Measurements from ENCODE around the gene ATG13. TPM values are rescaled to one million over a fixed set of nuclear protein-coding genes. Genes with fewer than 3 reads are reported as not detected.

ATG13 gene
- total RNA-seq, 1 experiment from 2014 or later: 112 TPM

DNA sequence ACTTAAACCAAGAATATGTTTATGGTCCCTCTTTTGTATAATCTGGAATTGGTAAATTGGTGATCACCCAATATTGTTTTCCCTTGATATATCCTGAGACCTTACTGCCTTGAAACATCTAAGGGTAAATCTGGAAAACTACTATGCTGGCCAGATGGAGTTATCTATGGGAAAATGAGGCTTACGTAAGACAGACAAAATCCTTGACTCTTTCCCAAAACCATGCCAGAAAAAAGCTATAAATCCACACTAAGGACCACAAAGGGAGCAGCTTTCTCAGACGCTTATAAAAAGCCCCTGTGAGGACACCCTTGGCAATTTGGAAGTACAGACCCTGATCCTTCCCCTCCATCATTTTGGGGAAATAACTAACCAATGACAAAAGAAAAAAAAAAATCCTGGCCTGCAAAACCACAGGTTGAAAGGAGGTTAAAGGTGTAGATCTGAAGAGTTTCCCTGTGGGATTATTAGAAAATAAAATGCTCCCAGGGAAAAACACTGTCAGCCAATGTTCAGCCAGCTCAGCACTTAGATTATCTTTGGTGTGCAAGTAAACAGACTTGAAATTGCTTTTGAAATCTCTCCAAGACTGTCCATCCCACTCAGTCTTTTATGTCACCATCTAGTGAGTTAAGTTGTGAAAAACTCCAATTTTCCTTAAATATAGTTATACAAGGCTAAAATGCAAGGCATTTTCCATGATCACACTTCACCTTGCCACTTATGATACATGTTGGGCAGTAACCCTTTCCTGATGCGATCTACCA is 17.0 kb upstream of the ATG13 start:
- in situ Hi-C loops (cut with HindIII; ENCODE audit: low pct_unique_long_range_greater_than_20kb, low sequenced_read_pairs): no loop called here
- no peak for DNase-seq (ENCODE audit: low read depth, low spot score)

DNA sequence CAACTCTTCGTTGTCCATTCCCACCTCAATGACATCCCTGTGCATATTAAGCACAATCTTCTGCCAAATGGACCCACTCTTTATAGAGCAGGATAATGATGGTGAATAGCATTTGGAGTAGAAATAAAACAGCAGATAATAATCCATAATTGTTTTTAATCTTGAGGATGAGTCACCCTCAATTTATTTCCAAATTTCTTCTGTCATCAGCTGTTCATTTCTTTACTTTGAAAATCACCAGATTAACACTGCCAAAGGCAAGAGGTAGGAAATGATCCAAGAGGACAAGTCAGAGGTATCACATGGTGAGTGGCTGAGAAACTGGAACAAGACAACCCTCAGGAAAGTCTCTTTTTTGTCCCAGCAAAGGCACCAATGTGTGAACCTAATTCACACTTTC is 16.2 kb upstream of the ATG13 start:
- in situ Hi-C loops (cut with HindIII; ENCODE audit: low pct_unique_long_range_greater_than_20kb, low sequenced_read_pairs): no loop called here
- no peak for DNase-seq (ENCODE audit: low read depth, low spot score)

DNA sequence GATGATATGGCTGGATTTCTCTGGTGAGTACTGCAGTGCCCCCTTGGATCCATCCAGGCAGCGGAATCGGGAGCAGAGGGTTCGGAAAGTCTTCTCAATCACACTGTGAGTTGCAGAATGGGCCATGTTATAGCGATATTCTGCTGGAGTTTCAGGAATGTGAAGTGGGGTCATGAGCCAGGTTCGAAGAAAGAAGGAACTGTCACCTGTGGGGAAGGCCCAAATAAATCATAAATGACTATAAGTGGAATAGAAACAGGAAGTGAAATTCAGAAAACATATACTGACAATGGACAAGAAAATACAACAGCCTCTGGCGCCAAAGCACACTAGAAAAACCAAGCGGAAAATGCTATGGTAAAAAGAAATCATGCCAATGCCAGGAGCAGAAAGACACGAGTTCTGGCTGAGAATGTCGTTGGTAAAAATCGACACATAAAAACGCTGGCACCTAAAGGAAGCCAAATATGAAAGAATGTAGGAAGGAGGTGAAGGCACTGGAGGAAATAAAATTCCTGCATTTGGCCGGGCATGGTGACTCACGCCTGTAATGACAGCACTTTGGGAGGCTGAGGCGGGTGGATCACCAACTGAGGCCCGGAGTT is 13.5 kb upstream of the ATG13 start:
- DNase-seq (ENCODE audit: low read depth, low spot score): no peak
- in situ Hi-C loops (cut with HindIII; ENCODE audit: low pct_unique_long_range_greater_than_20kb, low sequenced_read_pairs): no loop called here

DNA sequence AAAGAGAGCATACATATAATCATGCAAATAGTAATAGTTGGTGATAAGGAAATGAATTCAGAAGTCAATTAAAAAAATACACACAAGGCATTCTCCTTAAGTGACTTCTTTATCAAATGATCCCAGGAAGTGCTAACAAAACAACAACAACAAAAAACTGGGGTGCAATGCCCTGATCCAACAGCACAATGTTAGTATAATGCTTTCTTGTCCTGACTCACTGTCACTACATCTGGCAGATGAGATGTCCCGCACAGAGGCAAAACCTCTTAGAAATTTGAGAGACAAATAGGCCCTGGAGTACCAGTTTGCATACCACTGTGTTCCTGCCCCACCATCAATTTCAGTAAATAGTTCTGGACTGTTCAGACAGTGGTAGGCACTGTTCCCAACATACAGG is 12.6 kb upstream of the ATG13 start:
- no peak for DNase-seq (ENCODE audit: low read depth, low spot score)
- in situ Hi-C loops (cut with HindIII; ENCODE audit: low pct_unique_long_range_greater_than_20kb, low sequenced_read_pairs): no loop called here

DNA sequence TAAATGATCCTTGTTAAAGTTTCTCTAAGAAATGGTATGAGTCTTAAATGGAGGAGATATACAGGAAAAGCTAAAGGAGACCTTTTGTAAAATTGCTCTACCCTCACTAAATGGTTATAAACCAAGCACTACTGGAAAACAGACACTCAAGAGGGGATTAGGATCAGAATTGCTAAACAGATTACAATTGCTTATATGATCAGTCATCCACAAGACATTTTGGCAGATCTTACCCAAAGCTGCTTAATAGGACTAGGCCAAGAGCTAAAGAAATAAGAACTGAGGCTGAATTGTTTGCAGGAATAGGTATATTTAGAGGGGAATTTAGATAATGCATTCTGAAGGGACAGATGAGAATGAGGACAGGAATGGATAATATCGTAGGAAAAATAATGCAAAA is 9.8 kb upstream of the ATG13 start:
- in situ Hi-C loops (cut with HindIII; ENCODE audit: low pct_unique_long_range_greater_than_20kb, low sequenced_read_pairs): no loop called here
- DNase-seq (ENCODE audit: low read depth, low spot score): no peak

DNA sequence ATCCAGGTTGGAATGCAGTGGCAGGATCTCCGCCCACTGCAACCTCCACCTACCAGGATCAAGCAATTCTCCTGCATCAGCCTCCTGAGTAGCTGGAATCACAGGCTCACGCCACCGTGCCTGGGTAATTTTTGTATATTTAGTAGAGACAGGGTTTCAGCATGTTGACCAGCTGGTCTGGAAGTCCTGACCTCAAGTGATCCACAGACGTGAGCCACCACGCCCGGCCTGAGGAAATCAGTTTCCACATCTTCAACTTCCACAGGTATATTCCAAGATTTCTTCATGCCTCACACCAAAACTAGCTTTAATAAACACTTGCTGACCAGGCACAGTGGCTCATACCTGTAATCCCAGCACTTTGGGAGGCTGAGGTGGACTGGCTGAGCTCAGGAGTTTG is 8.0 kb upstream of the ATG13 start:
- DNase-seq (ENCODE audit: low read depth, low spot score): no peak
- in situ Hi-C loops (cut with HindIII; ENCODE audit: low pct_unique_long_range_greater_than_20kb, low sequenced_read_pairs): no loop called here

DNA sequence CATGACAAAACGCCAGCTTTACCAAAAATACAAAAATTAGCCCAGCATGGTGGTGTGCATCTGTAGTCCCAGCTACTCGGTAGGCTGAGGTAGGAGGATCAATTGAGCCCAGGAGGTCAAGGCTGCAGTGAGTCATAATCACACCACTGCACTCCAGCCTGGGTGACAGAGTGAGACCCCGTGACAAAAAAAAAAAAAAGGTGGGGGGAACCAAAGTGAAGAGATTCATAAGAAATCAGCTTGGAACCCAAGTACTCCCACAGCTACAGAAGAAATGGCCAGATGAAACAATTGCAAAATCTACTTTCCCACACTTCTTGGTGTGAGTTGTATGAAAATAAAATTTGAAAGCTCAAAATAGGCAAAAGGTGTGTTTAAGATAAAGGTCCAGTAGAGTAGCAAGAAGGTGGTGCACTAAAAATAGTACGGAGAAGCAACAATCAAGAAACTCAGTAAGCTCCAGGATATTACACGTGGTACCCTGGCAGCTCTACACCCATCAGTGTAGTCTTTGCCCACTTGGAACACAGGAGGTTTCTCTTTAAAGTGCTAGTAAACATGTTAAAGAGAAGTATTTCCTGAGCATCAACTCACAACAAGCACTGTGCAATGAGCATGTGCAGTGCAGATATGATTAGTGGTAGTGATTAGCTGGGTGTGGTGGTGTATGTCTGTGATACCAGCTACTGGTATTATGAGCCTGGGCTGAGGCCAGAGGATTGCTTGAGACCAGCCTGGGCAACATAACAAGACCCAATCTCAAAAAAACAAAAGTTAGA is 5.6 kb upstream of the ATG13 start:
- no peak for DNase-seq (ENCODE audit: low read depth, low spot score)
- in situ Hi-C loops (cut with HindIII; ENCODE audit: low pct_unique_long_range_greater_than_20kb, low sequenced_read_pairs): no loop called here

DNA sequence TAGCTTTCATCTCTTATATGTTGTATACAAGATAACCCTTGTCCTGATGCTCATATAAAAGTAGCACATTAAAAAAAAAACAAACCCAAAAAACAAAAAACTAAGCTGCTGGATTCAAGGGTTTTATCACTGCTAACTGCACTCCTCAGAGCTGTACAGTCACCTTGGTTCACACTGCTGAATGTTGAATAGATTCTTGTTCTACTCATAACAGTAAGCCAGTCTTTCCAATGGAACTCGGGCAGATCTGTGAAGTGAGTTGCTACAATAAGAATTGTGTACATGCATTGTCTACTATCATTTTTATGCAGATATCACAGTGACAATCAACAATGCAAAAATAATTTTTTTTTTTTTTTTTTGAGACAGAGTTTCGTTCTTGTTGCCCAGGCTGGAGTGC is 5.0 kb upstream of the ATG13 start:
- in situ Hi-C loops (cut with HindIII; ENCODE audit: low pct_unique_long_range_greater_than_20kb, low sequenced_read_pairs): no loop called here
- peak; percentile 67 for DNase-seq (ENCODE audit: low read depth, low spot score)

DNA sequence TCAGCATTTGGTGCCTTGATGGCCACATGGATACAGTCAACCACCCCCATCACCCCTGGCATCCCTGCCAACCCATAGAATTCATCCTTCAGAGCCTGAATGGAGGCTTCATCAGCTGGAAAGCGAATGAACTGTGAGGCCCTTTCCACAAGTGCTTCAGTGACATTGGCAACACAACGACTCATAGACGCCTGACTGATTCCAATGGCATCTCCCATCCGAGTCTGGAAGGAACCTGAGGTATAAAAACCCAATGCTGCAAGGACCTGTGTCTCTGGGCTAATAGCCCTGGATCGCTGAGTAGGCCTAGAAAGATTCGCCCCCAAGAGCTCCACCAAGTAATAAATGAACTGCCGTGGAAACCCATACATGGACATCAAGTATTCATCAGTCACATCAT is 1.6 kb upstream of the ATG13 start:
- in situ Hi-C loops (cut with HindIII; ENCODE audit: low pct_unique_long_range_greater_than_20kb, low sequenced_read_pairs): no loop called here
- DNase-seq (ENCODE audit: low read depth, low spot score): no peak

DNA sequence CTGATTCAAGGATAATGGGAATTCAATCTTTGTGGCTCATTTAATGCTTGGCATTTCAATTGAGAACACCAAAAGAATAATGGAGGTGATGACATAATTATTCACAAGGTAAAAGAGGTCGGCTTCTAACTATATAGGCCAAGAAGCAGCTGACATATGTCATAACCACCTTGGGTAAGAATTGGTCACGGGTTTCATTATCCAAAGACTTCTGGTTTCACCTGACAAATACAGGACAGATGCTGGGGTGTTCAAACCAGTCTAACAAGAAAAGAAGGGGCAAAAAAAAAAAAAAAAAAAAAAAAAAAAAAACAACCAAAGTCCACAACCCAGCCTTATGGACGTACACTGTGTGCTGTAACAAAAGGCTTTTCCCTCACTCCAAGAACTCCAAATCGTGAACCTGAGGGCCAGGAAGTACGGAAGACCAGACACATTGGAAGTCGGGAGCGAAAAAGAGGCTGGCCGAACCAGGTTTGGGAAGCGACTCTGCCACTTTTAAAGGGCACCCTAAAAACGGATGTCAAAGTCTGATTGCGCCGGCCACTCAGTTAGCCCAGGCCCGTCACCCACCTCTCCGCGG is 711 bp upstream of the ATG13 start:
- in situ Hi-C loops (cut with HindIII; ENCODE audit: low pct_unique_long_range_greater_than_20kb, low sequenced_read_pairs): no loop called here
- DNase-seq (ENCODE audit: low read depth, low spot score): no peak

DNA sequence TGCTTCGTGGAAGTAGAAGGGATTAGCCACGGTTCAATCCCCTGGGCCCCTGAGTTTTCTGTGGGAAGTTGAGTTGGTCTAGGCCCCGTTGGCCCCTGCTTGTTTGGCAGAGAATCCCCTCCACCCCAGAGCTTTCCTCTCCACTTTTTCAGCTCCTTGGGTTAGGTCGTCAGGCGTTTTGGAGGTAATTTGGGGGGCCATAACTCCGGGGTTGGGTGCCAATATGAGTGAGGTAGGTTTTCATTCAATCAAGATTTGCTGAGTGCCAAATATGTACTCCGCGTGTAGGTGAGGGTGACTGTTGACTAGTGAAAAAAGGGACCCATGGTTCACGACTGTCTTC is 590 bp downstream of the ATG13 start:
- no peak for DNase-seq (ENCODE audit: low read depth, low spot score)
- in situ Hi-C loops (cut with HindIII; ENCODE audit: low pct_unique_long_range_greater_than_20kb, low sequenced_read_pairs): no loop called here

DNA sequence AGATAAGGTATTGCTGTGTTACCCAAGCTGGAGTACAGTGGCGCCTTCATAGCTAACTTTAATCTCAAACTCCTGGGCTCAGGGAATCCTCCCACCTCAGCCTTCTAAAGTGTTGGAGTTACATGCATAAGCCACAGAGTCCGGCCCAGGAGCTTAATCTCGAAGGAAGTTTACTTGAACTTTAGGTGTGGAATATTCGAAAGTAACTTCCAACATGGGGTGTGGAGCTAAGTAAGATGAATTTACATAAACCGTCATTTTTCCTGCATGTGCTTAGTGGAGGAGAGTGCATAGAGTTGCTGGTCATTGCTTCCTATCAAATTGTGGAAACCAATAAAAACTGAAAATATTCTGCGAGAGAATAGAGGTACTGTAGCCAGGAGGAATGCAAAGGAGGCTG is 1.5 kb downstream of the ATG13 start:
- in situ Hi-C loops (cut with HindIII; ENCODE audit: low pct_unique_long_range_greater_than_20kb, low sequenced_read_pairs): no loop called here

DNA sequence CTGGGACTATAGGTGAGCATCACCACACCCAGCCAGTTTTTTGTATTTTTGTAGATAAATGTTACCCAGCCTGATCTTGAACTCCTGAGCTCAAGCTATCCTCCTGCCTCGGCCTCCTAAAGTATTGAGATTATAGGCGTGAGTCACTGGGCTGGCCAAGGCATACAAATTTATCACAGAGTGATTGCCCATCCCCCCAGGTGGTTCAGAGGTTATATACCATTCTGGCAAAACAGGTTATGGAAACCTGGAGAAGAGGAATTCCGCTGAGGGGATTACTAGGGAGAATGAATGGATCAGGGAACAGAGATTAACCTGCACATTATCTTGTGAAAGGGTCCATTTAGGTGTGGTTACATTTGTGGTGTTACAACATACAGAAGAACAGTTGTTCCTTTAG is 8.1 kb downstream of the ATG13 start:
- in situ Hi-C loops (cut with HindIII; ENCODE audit: low pct_unique_long_range_greater_than_20kb, low sequenced_read_pairs): no loop called here
- no peak for DNase-seq (ENCODE audit: low read depth, low spot score)

More for the DNA sequence above, 1.5 kb downstream of the ATG13 start:
- no peak for DNase-seq (ENCODE audit: low read depth, low spot score)

DNA sequence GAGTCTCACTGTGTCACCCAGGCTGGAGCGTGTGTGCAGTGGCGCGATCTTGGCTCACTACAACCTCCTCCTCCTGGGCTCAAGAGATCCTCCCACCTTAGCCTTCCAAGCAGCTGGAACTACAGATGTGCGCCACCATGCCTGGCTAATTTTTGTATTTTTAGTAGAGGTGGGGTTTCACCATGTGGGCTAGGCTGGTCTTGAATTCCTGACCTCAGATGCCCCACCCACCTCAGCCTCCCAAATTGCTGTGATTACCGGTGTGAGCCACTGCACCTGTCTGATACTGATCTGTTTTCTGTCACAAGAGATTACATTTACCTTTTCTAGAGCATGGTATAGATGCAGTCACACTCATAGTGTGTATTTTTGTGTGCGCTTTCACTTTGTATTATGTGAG is 11.6 kb downstream of the ATG13 start:
- no peak for DNase-seq (ENCODE audit: low read depth, low spot score)
- in situ Hi-C loops (cut with HindIII; ENCODE audit: low pct_unique_long_range_greater_than_20kb, low sequenced_read_pairs): no loop called here

DNA sequence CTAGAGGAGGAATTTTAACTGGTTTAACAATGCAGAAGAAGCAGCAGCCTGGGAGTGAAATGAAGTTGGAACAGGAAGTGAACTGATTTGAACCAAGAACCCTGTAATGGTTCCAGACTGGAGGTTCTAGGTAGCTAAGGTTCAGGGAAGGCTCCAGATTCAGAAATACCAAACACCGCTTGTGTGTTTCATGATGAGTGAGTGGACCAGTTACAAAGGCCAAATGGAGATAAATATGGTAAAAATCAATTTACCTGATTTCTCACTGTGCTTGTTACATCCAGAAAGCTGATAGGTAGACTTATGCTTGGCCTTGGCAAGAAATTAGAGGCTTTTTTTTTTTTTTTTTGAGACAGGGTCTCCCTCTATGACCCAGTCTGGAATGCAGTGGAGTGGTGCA is 12.9 kb downstream of the ATG13 start:
- no peak for DNase-seq (ENCODE audit: low read depth, low spot score)
- in situ Hi-C loops (cut with HindIII; ENCODE audit: low pct_unique_long_range_greater_than_20kb, low sequenced_read_pairs): no loop called here

DNA sequence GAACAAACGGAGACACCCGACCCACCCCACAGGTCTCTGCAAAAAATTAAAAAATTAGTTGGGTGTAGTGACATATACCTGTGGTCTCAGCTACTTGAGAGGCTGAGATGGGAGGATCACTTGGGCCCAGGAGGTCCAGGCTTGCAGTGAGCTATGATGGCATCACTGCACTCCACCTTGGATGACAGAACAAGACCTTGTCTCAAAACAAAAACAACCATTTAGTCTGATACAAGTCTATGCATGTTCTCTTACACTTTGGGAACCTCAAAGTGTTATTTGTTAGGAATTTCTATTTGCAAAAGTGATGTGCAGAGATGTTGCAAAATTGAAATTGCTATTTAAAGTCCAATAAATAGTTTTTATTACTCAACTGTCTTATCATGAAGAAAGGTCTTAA is 14.3 kb downstream of the ATG13 start:
- in situ Hi-C loops (cut with HindIII; ENCODE audit: low pct_unique_long_range_greater_than_20kb, low sequenced_read_pairs): no loop called here
- no peak for DNase-seq (ENCODE audit: low read depth, low spot score)

DNA sequence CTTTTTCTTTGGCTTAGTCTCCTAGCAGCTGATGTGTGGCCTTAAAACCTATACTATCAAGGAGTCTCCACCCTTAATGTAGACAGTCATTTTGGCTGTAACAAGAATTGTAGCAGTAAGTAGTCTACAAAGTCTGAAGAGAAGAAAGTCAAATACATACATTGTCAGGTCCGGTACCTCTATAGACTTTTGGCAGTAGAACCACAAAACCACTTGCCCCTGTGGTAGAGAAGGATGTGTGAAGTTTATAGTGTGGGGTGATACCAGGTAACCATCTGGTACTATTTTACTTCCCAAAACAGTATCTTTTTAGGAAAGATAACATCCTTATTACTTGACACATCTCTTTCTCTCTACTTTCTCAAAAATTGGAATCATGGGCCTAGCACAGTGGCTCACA is 15.1 kb downstream of the ATG13 start:
- in situ Hi-C loops (cut with HindIII; ENCODE audit: low pct_unique_long_range_greater_than_20kb, low sequenced_read_pairs): no loop called here
- no peak for DNase-seq (ENCODE audit: low read depth, low spot score)

DNA sequence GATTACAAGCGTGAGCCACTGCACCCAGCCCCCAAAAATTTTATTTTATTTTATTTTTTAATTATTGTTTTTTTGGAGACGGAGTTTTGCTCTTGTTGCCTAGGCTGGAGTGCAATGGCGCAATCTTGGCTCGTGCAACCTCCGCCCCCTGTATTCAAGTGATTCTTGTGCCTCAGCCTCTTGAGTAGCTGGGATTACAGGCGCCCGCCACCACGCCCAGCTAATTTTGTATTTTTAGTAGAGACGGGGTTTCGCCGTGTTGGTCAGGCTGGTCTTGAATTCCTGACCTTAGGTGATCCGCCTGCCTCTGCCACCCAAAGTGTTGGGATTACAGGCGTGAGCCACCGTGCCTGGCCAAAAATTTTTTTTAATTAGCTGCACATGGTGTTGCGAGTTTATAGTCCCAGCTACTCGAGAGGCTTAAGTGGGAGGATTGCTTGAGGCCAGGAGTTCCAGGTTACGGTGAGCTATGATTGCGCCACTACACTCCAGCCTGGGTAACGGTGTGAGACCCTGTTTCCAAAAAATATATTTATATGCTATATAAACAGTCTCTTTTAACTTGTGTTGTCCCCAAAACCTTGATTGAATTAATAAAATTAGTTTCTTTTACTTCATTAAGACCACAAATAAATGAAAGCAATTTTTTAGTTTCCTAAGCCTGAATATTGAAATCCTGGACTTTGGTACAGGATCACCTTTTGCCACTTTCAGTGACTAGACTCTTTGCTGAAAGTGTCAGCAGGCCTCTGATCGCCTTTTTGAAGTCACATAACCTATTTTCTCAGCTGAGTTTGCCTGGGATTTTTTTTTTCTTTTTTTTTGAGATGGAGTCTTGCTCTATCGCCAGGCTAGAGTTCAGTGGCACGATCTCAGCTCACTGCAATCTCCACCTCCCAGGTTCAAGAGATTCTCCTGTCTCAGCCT is 16.2 kb downstream of the ATG13 start:
- in situ Hi-C loops (cut with HindIII; ENCODE audit: low pct_unique_long_range_greater_than_20kb, low sequenced_read_pairs): no loop called here
- DNase-seq (ENCODE audit: low read depth, low spot score): no peak

All from SK-MEL-5 (cell line).